Panc1 (cell line): ENCODE measurements around the gene TAF5. TPM values are rescaled to one million over a fixed set of nuclear protein-coding genes. Genes with fewer than 3 reads are reported as not detected.
A peak's percentile ranks its signal among the peaks of the same experiment; 100 is the strongest.

ENCODE experiments used
- ATAC-seq: fragments of 200-7000 bp; cut with Tn5 transposase; 2 replicates; pipeline ENCODE4 v1.9.1; 2020; ENCODE audit warnings: mild to moderate bottlenecking, moderate library complexity
- BruUV-seq: library from RNA; stranded (reverse); fragments of 400-500 nt; replicated peaks from 2 replicates; lab custom pipeline; 2021; lab: Mats Ljungman, UMichigan
- CTCF ChIA-PET: fragments of 300-600 bp; sonication (Branson Sonifier 250); formaldehyde crosslinking; loops from one replicate; lab custom pipeline; 2022; ENCODE audit warnings: antibody characterized with exemption; lab: Charles Lee
- POLR2A ChIA-PET: fragments of 300-600 bp; sonication (Branson Sonifier 250); formaldehyde crosslinking; loops from one replicate; lab custom pipeline; 2022; ENCODE audit warnings: antibody characterized with exemption; lab: Charles Lee
- DNase-seq: peaks from one replicate; pipeline ENCODE4 v3.0.0-alpha.2; 2010; ENCODE audit warnings: low read depth, low spot score
- H3K27ac ChIP-seq: 2 replicates; pipeline ENCODE4 v1.5.1; 2011; ENCODE audit warnings: mild to moderate bottlenecking, low read length, inconsistent platforms
- H3K27me3 ChIP-seq: fragments of 200-500 bp; sonication (Bioruptor generic); 2 replicates; pipeline ENCODE4 v1.6.0; 2014; ENCODE audit warnings: low read length, inconsistent platforms; ENCODE audit not compliant: control insufficient read depth, insufficient read depth
- H3K36me3 ChIP-seq: fragments of 200-500 bp; sonication (Bioruptor generic); 2 replicates; pipeline ENCODE4 v1.5.1; 2014; ENCODE audit warnings: inconsistent platforms, mild to moderate bottlenecking, low read length, moderate library complexity; ENCODE audit not compliant: control insufficient read depth, insufficient read depth
- H3K4me1 ChIP-seq: 2 replicates; pipeline ENCODE4 v1.5.1; 2011; ENCODE audit warnings: inconsistent platforms, mild to moderate bottlenecking, low read length, moderate library complexity; ENCODE audit not compliant: control insufficient read depth, insufficient read depth
- H3K4me3 ChIP-seq, 2 experiments: 2 replicates each; pipeline ENCODE4 v1.5.1; 2011 to 2012; ENCODE audit warnings: low read depth in 2 of 2, low read length in 2 of 2, mild to moderate bottlenecking in 2 of 2, inconsistent platforms in 1 of 2, moderate library complexity in 1 of 2
- H3K9me3 ChIP-seq: fragments of 200-500 bp; sonication (Bioruptor generic); 2 replicates; pipeline ENCODE4 v1.5.1; 2014; ENCODE audit warnings: low read depth, mild to moderate bottlenecking, inconsistent platforms, low read length, moderate library complexity; ENCODE audit not compliant: control insufficient read depth, insufficient read depth
- POLR2AphosphoS5 ChIP-seq: IDR thresholded peaks from 2 replicates; pipeline ENCODE4 v1.6.1; 2012; ENCODE audit warnings: mild to moderate bottlenecking, low read depth, low read length, moderate library complexity
- SIN3A ChIP-seq: IDR thresholded peaks from 2 replicates; pipeline ENCODE4 v1.6.1; 2012; ENCODE audit warnings: low read depth, mild to moderate bottlenecking, low read length, moderate library complexity, borderline replicate concordance; ENCODE audit not compliant: insufficient read depth
- TCF7L2 ChIP-seq: IDR thresholded peaks from 2 replicates; pipeline ENCODE4 v1.6.1; 2011; ENCODE audit warnings: mild to moderate bottlenecking, low read depth, low read length, inconsistent platforms
- in situ Hi-C: cut with HindIII; loops from 2 replicates; pipeline ENCODE4 v1.10.0; 2016; ENCODE audit warnings: low sequenced_read_pairs, low pct_unique_long_range_greater_than_20kb
- intact Hi-C: fragments of 100-400 bp; cut with micrococcal nuclease; formaldehyde crosslinking; loops from one replicate; pipeline ENCODE4 v1.10.0; 2022; ENCODE audit not compliant: unreplicated experiment
- total RNA-seq: library from RNA; stranded (reverse); gene quantifications from one replicate; pipeline ENCODE4 v1.2.1, GENCODE V29; 2021; ENCODE audit not compliant: unreplicated experiment
- TF ChIP-seq, protein P1 (sequence below): fragments of 450-650 bp; IDR thresholded peaks from 2 replicates; pipeline ENCODE4 v1.5.1; 2017; ENCODE audit warnings: mild to moderate bottlenecking
- TF ChIP-seq, protein P2 (sequence below), 2 experiments: IDR thresholded peaks; 2 replicates each; pipeline ENCODE4 v1.6.1; 2011 to 2012; ENCODE audit warnings: low read depth in 2 of 2, control low read depth in 1 of 2, low read length in 1 of 2, mild to moderate bottlenecking in 1 of 2, moderate library complexity in 1 of 2; ENCODE audit not compliant: insufficient read depth in 1 of 2

The TAF5 gene
- total RNA-seq, 1 experiment from 2014 or later, result 6.0 TPM

DNA sequence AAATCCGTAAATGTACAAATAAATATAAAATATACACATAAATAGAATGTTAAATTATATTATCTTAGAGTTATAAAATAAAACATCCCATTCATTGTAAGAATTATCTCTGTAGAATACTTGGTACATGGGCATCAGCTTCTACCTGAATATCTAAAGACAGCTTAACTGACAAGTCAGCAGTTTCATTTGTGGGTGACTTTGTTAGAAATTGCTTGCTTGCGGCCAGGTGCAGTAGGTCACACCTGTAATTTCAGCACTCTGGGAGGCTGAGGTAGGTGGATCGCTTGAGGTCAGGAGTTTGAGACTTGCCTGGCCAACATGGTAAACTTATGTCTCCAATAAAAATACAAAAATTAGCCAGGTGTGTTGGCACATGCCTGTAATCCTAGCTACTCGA, 31.4 kb upstream of the TAF5 start:
- ATAC-seq, result no peak
- intact Hi-C loops, result no loop called here
- H3K4me3 ChIP-seq, result no peak overlapping the region
- CTCF ChIA-PET, result interaction anchor here (0.6 kb wide), 1 partner anchor 147 kb away, joined by 5 read pairs; no protein-coding TSS in a partner anchor
- peaks cover 22% of the 10 kb centered on the region for H3K36me3 ChIP-seq
- DNase-seq, result no peak
- H3K27ac ChIP-seq, result no peak overlapping the region
- no peaks in the 10 kb centered on the region for H3K9me3 ChIP-seq
- in situ Hi-C loops, result no loop called here
- TF ChIP-seq POLR2AphosphoS5 (no peak), TCF7L2 (no peak), SIN3A (no peak)
- TF ChIP-seq, protein P1, sequence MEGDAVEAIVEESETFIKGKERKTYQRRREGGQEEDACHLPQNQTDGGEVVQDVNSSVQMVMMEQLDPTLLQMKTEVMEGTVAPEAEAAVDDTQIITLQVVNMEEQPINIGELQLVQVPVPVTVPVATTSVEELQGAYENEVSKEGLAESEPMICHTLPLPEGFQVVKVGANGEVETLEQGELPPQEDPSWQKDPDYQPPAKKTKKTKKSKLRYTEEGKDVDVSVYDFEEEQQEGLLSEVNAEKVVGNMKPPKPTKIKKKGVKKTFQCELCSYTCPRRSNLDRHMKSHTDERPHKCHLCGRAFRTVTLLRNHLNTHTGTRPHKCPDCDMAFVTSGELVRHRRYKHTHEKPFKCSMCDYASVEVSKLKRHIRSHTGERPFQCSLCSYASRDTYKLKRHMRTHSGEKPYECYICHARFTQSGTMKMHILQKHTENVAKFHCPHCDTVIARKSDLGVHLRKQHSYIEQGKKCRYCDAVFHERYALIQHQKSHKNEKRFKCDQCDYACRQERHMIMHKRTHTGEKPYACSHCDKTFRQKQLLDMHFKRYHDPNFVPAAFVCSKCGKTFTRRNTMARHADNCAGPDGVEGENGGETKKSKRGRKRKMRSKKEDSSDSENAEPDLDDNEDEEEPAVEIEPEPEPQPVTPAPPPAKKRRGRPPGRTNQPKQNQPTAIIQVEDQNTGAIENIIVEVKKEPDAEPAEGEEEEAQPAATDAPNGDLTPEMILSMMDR, result no peak
- TF ChIP-seq, protein P2, sequence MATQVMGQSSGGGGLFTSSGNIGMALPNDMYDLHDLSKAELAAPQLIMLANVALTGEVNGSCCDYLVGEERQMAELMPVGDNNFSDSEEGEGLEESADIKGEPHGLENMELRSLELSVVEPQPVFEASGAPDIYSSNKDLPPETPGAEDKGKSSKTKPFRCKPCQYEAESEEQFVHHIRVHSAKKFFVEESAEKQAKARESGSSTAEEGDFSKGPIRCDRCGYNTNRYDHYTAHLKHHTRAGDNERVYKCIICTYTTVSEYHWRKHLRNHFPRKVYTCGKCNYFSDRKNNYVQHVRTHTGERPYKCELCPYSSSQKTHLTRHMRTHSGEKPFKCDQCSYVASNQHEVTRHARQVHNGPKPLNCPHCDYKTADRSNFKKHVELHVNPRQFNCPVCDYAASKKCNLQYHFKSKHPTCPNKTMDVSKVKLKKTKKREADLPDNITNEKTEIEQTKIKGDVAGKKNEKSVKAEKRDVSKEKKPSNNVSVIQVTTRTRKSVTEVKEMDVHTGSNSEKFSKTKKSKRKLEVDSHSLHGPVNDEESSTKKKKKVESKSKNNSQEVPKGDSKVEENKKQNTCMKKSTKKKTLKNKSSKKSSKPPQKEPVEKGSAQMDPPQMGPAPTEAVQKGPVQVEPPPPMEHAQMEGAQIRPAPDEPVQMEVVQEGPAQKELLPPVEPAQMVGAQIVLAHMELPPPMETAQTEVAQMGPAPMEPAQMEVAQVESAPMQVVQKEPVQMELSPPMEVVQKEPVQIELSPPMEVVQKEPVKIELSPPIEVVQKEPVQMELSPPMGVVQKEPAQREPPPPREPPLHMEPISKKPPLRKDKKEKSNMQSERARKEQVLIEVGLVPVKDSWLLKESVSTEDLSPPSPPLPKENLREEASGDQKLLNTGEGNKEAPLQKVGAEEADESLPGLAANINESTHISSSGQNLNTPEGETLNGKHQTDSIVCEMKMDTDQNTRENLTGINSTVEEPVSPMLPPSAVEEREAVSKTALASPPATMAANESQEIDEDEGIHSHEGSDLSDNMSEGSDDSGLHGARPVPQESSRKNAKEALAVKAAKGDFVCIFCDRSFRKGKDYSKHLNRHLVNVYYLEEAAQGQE (IDR thresholded peaks at IDR 0.05; ENCODE audit: insufficient read depth in 1 of 2, low read depth in 2 of 2, low read length in 1 of 2), result no peak
- H3K27me3 ChIP-seq, result no peaks in the 10 kb centered on the region
- H3K4me1 ChIP-seq, result no peaks in the 10 kb centered on the region
- POLR2A ChIA-PET, result no interaction called here
- BruUV-seq, result no TSS peak

DNA sequence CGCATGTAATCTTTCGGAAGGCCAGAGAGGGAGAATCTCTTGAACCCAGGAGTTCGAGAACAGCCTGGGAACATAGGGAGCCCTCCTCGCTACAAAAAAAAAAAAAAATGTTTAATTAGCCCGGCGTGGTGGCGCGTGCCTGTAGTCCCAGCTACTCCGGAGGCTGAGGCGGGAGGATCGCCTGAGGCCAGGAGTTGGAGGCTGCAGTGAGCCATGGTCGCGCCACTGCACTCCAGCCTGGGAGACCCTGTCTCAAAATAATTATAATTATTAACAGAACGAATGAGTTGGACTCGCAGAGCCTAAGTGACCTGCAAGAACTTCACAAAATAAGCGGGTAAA, 17.6 kb upstream of the TAF5 start:
- no peaks in the 10 kb centered on the region for H3K9me3 ChIP-seq
- peaks cover 25% of the 10 kb centered on the region for H3K36me3 ChIP-seq
- in situ Hi-C loops, result no loop called here
- TF ChIP-seq, protein P2 (IDR thresholded peaks at IDR 0.05; ENCODE audit: insufficient read depth in 1 of 2, low read depth in 2 of 2, low read length in 1 of 2), result no peak
- TF ChIP-seq POLR2AphosphoS5 (no peak), SIN3A (no peak), TCF7L2 (no peak)
- TF ChIP-seq, protein P1, result no peak
- ChIA-PET CTCF (no interaction called here), POLR2A (interaction anchor here (0.7 kb wide), 3 partner anchors 16 to 197 kb away, joined by 3 to 7 read pairs (median 6); partner anchors contain the start of genes ATP5MK and PDCD11)
- intact Hi-C loops, result no loop called here
- H3K4me1 ChIP-seq, result peaks cover 4% of the 10 kb centered on the region; the same call in 1 of the 2 replicates
- BruUV-seq, result no TSS peak
- H3K27me3 ChIP-seq, result no peaks in the 10 kb centered on the region
- H3K27ac ChIP-seq, result peak overlapping the region; percentile 82
- no peak for DNase-seq
- peak overlapping the region; percentile 66 to 80 for H3K4me3 ChIP-seq
- ATAC-seq, result peak; percentile 4; the same call in 1 of the 2 replicates
